T47D (cell line): ENCODE measurements around the gene CPLX3.

Experiments
- DNase-seq, 2 experiments: peaks; one replicate each; pipeline versions ENCODE4 v3.0.0 to v3.0.0-alpha.2; 2011 to 2012; ENCODE audit warnings: low read depth in 1 of 2, low spot score in 1 of 2
- JUND ChIP-seq: IDR thresholded peaks from 2 replicates; pipeline ENCODE4 v1.6.1; 2012; ENCODE audit warnings: low read depth
- in situ Hi-C: cut with HindIII; loops from 2 replicates; pipeline ENCODE4 v1.10.0; 2016; ENCODE audit warnings: low sequenced_read_pairs, low pct_unique_long_range_greater_than_20kb

Gene CPLX3, protein sequence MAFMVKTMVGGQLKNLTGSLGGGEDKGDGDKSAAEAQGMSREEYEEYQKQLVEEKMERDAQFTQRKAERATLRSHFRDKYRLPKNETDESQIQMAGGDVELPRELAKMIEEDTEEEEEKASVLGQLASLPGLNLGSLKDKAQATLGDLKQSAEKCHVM

GRCh38 chr15:74826364-74826819 is at the start of gene CPLX3:
Gene CPLX3 (plus strand): TSS chr15:74826627. CDS start chr15:74826704, 77 bp downstream.
- DNase-seq: peak; percentile 56 to 70
- in situ Hi-C loops: no loop called here

DNA sequence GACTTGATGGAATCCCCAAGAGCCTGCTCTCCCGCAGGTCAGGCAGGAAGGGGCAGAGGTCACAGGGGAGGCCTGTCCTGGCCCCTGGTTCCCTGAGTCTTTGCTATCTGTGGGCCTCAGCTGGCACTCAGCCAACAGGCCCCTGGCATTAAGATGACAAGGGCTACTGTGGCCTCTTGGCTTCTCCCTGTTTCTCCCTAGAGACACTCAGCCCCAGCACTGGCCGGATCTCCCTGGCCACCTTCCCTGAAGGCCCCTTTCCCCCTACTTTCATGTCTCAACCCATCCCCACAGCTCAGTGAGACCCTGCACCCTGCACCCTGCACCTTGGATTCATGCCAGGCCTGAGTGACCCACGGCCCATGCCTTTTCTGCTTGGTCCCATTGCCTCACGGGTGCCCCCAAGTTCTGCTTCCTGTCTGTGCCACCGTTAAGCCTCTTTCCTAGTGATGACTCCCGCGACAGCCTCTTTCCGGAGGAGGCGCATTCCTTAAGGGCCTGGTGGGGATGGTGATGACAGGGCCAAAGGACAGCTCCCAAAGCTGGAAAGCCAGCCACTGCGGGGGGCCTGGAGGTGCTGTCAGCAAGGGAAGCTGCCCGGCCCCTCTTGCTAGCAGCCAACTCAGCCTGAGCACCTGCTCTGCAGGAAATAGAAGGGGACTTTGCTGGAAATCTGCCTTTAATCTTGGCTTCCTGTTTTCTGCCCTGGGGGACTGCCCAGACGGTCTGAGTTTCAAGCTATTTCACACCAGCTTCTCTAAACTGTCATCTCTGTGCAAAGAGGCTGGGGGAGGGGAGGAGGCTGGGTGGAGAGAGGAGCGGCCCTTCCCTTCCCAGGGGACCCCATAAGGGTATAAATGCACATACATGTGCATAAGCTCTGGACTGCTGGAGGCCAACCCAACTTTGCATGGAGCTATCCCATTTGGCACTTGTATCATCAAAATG is 49.3 kb upstream of the CPLX3 start:
- in situ Hi-C loops: no loop called here
- no peak for DNase-seq
- no peak for TF ChIP-seq JUND

More at GRCh38 chr15:74826364-74826819, at the start of gene CPLX3:
- TF ChIP-seq JUND: no peak

DNA sequence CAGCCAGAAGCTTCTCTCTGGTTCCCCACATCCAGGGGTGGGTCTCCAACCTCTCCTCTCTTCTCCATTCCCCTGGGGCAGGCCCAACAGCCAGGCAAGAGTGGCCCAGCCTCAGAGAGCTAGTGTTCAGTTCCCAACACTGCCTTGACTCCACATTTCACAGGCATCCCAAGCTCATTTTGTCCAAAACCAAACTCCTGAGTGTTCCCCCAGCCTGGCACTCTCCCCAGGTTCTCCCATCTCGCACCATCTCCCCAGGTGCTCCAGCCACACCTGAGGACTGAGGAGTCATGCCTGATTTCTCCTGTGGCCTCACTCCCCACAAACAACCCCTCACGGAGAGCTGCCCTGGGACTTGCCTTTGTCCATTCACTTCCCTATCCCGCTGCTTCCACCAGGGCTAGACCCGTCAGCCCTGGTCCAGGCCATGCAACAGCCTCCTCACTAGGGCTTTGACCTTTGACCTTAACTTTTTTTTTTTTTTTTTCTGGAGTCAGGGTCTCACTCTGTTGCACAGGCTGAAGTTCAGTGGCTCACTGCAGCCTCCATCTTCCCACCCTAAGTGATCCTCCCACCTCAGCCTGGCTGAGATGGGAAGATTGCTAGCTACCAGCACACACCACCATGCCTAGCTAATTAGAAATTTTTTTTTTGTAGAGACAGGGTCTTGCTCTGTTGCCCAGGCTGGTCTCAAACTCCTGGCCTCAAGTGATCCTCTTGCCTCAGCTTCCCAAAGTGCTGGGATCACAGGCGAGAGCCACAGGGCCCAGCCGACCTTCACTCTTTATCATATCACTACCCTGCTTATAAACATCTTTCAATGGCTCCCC is 48.4 kb upstream of the CPLX3 start:
- TF ChIP-seq JUND: no peak
- in situ Hi-C loops: no loop called here
- no peak for DNase-seq

GRCh38 chr15:74778599-74778970 is 47.8 kb upstream of the CPLX3 start:
- no peak for TF ChIP-seq JUND
- no peak for DNase-seq
- in situ Hi-C loops: no loop called here

GRCh38 chr15:74779162-74779648 is 47.2 kb upstream of the CPLX3 start:
- in situ Hi-C loops: no loop called here

DNA sequence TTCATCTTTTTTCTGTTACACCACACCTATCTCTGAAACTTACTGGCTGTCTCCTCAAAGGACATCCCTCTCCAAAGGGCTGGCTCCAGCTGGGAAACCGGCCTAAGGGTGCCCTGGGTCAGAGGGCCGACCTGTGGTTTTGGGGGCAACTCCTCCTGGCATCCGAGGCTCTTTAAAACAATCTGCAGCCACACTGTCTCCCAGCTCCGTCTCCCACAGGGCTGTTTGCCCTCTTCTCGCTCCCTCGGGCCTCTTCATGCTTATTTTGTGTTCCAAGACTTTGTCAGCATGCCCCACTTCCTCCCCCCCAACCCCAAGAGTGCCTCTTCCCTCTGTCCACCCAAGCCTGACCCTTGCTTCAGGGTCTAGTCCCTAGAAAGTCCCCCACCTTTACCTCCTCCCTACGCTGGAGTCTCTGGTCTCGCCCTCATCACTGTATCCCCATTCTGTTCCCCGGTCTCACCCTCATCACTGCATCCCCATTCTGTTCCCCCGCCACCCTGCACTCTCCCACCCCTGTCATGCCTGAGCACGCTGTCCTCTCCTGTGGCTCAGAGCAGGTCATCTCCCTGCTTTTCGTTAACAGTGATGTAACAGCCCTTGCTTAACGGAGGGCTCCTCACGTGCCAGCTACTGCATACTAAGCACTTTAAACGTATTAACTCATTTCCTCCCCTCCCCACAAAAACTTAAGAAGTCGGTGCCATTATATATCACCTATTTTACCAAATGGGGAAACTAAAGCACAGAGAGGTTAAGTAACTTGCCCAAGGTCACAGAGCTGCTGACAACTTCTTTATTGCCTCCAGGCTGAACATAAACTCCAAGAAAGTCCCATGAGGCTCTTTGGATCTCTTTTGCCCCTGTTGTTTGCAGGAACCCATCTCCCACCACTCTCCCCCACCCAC is 45.6 kb upstream of the CPLX3 start:
- in situ Hi-C loops: no loop called here
- TF ChIP-seq JUND: no peak
- DNase-seq: no peak

More at GRCh38 chr15:74779162-74779648, 47.2 kb upstream of the CPLX3 start:
- no peak for TF ChIP-seq JUND
- no peak for DNase-seq

GRCh38 chr15:74781431-74782258 is 44.8 kb upstream of the CPLX3 start, which contains the start of gene CSK:
Gene CSK (plus strand): TSS chr15:74782080. CDS start chr15:74798298, 16,218 bp downstream.
- DNase-seq: peak; percentile 78 to 85
- in situ Hi-C loops: no loop called here
- no peak for TF ChIP-seq JUND

DNA sequence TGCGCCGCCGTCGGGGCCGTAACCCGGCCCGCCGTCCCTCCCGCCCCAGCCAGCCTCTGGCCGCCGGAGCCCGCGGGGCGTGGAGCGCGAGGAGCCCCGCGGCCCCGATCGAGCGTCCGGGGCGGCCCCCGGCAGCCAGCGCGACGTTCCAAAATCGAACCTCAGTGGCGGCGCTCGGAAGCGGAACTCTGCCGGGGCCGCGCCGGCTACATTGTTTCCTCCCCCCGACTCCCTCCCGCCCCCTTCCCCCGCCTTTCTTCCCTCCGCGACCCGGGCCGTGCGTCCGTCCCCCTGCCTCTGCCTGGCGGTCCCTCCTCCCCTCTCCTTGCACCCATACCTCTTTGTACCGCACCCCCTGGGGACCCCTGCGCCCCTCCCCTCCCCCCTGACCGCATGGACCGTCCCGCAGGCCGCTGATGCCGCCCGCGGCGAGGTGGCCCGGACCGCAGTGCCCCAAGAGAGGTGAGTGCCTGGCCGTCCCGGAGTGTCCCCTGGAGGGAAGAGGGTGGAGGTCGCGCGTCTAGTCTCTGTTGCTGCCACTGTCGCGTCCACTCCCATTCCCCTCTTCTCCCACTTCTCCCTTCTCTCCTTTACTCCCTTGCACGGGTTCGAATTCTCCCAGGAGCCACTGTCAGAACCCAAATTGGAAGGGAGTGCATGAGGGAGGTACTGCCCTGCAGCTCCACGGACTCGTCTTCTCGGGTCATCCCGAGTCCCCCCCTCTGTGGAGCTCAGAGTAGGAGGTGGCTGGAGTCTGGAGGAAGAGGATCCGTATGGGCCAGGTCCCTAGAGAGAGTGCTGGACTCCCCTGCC is 44.0 kb upstream of the CPLX3 start:
- DNase-seq: no peak
- in situ Hi-C loops: no loop called here
- no peak for TF ChIP-seq JUND

DNA sequence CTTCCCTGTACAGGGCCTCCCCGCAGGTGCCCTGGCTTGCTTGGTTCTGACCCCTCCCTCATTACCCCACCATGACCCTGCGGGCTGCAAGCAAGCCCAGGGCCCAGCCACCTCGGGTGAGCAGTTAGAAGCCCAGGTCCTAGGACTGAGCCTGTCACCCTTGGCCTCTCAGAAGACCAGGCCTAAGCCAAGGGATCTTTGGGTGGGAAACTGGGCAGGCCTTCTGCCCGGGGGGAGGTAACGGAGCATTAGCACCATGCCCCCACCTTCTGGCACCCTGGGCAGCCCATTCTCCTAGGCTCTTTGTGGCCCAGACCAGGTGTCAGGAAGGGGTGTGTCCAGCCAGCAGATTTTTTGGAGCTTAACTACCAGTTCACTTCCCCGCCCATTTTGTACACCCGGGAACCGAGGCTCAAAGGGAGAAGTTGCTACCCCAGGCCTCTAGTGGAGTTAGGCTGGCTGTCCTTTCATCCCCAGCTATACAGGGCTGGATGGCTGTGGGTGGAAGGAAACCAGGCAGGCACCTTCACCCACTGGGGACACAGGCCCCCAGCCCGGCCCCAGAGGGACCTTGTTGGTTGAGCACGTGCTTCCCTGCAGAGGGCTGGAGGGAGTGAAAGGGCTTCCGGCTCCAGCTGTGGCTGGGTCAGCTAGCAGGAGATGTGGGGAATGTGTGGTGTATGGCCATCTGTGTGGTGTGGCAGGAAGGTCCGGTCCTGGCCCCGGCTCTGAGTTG is 43.2 kb upstream of the CPLX3 start:
- in situ Hi-C loops: no loop called here
- DNase-seq: no peak
- TF ChIP-seq JUND: no peak
